Esophagus muscularis mucosa (tissue), 2 donors: ENCODE measurements around the gene ADGRG6.

ENCODE experiments used
- POLR2A ChIP-seq: fragments of 450-650 bp; IDR thresholded peaks from one replicate; pipeline ENCODE4 v1.6.1; 2017; ENCODE audit warnings: antibody characterized with exemption, moderate library complexity, mild to moderate bottlenecking, low read depth
- POLR2AphosphoS5 ChIP-seq, 2 donors: sonication (generic); formaldehyde crosslinking; IDR thresholded peaks; one replicate each; pipeline ENCODE4 v1.6.1; 2017; ENCODE audit warnings: antibody characterized with exemption in 2 of 2

GRCh38 chr6:142336183-142336582 lies 34.4 kb downstream of the ADGRG6 start:
- TF ChIP-seq POLR2AphosphoS5 (IDR thresholded peaks at IDR 0.05) (no peak), POLR2A (no peak)
